H9 (cell line): ENCODE measurements around the gene RCAN3. TPM values are rescaled to one million over a fixed set of nuclear protein-coding genes. Genes with fewer than 3 reads are reported as not detected.

Experiments
- DNase-seq: peaks from one replicate; pipeline ENCODE4 v3.0.0-alpha.2; 2017
- H2AFZ ChIP-seq: one replicate; pipeline ENCODE4 v1.6.1; 2013; ENCODE audit warnings: mild to moderate bottlenecking, low read length, control low read depth, moderate library complexity
- H2AK5ac ChIP-seq: 2 replicates; pipeline ENCODE4 v1.6.1; 2013; ENCODE audit warnings: low read length, control low read depth, mixed read lengths; ENCODE audit not compliant: insufficient read length
- H2BK120ac ChIP-seq: one replicate; pipeline ENCODE4 v1.6.1; 2013; ENCODE audit warnings: low read depth, mild to moderate bottlenecking, low read length, control low read depth, inconsistent platforms; ENCODE audit not compliant: poor library complexity, severe bottlenecking
- H2BK12ac ChIP-seq: 2 replicates; pipeline ENCODE4 v1.6.1; 2013; ENCODE audit warnings: low read length, control low read depth, mixed read lengths, low read depth; ENCODE audit not compliant: insufficient read length
- H2BK15ac ChIP-seq: 2 replicates; pipeline ENCODE4 v1.6.1; 2013; ENCODE audit warnings: low read depth, low read length, control low read depth
- H2BK20ac ChIP-seq: one replicate; pipeline ENCODE4 v1.6.1; 2013; ENCODE audit warnings: low read depth, mild to moderate bottlenecking, low read length, control low read depth, inconsistent platforms; ENCODE audit not compliant: poor library complexity, severe bottlenecking
- H2BK5ac ChIP-seq: 2 replicates; pipeline ENCODE4 v1.6.1; 2013; ENCODE audit warnings: low read length, control low read depth, mixed read lengths; ENCODE audit not compliant: insufficient read length
- H3K14ac ChIP-seq: 2 replicates; pipeline ENCODE4 v1.6.1; 2013; ENCODE audit warnings: low read length, control low read depth; ENCODE audit not compliant: insufficient read depth
- H3K18ac ChIP-seq: 2 replicates; pipeline ENCODE4 v1.6.1; 2013; ENCODE audit warnings: low read depth, mild to moderate bottlenecking, mixed read lengths, low read length, control low read depth; ENCODE audit not compliant: insufficient read length
- H3K23ac ChIP-seq: 2 replicates; pipeline ENCODE4 v1.6.1; 2013; ENCODE audit warnings: low read length, control low read depth, mixed read lengths, low read depth; ENCODE audit not compliant: insufficient read length
- H3K23me2 ChIP-seq: 2 replicates; pipeline ENCODE4 v1.6.1; 2013; ENCODE audit warnings: low read depth, mild to moderate bottlenecking, mixed read lengths, low read length, control low read depth; ENCODE audit not compliant: insufficient read length, poor library complexity, severe bottlenecking
- H3K27ac ChIP-seq: 2 replicates; pipeline ENCODE4 v1.5.1; 2013; ENCODE audit warnings: low read length, control low read depth, mixed read lengths, low read depth; ENCODE audit not compliant: insufficient read length
- H3K27me3 ChIP-seq: 2 replicates; pipeline ENCODE4 v1.6.1; 2013; ENCODE audit warnings: low read length, control low read depth, inconsistent platforms; ENCODE audit not compliant: insufficient read depth
- H3K4ac ChIP-seq: 2 replicates; pipeline ENCODE4 v1.6.1; 2013; ENCODE audit warnings: low read depth, mild to moderate bottlenecking, control low read depth, inconsistent platforms, low read length, moderate library complexity
- H3K4me1 ChIP-seq: 2 replicates; pipeline ENCODE4 v1.6.1; 2013; ENCODE audit warnings: low read length, control low read depth, inconsistent platforms; ENCODE audit not compliant: insufficient read depth
- H3K4me2 ChIP-seq: 2 replicates; pipeline ENCODE4 v1.6.1; 2013; ENCODE audit warnings: low read length, control low read depth, mixed read lengths; ENCODE audit not compliant: insufficient read length, insufficient read depth
- H3K56ac ChIP-seq: 2 replicates; pipeline ENCODE4 v1.6.1; 2013; ENCODE audit warnings: low read depth, mild to moderate bottlenecking, mixed read lengths, low read length, control low read depth; ENCODE audit not compliant: insufficient read length
- H3K79me1 ChIP-seq: 2 replicates; pipeline ENCODE4 v1.6.1; 2013; ENCODE audit warnings: low read depth, mild to moderate bottlenecking, moderate library complexity, low read length, control low read depth, inconsistent platforms; ENCODE audit not compliant: insufficient read depth, poor library complexity, severe bottlenecking
- H3K79me2 ChIP-seq: 2 replicates; pipeline ENCODE4 v1.6.1; 2013; ENCODE audit warnings: low read length, control low read depth, inconsistent platforms; ENCODE audit not compliant: insufficient read depth
- H3K9ac ChIP-seq: 2 replicates; pipeline ENCODE4 v1.6.1; 2013; ENCODE audit warnings: low read length, control low read depth, mixed read lengths; ENCODE audit not compliant: insufficient read length; ENCODE audit errors: extremely low read depth
- H3K9me3 ChIP-seq: one replicate; pipeline ENCODE4 v1.6.1; 2013; ENCODE audit warnings: low read depth, low read length, inconsistent platforms; ENCODE audit not compliant: control insufficient read depth
- H3T11ph ChIP-seq: one replicate; pipeline ENCODE4 v1.6.1; 2013; ENCODE audit warnings: mild to moderate bottlenecking, low read length, control low read depth, inconsistent platforms
- H4K20me1 ChIP-seq: one replicate; pipeline ENCODE4 v1.6.1; 2013; ENCODE audit not compliant: control insufficient read depth, insufficient read length, insufficient read depth
- H4K5ac ChIP-seq: 2 replicates; pipeline ENCODE4 v1.6.1; 2013; ENCODE audit warnings: low read depth, mild to moderate bottlenecking, mixed read lengths, low read length, control low read depth; ENCODE audit not compliant: insufficient read length
- H4K8ac ChIP-seq: replicated peaks from 2 replicates; pipeline ENCODE4 v1.6.1; 2013; ENCODE audit warnings: low read length, control low read depth, mixed read lengths, low read depth; ENCODE audit not compliant: insufficient read length
- H4K91ac ChIP-seq: 2 replicates; pipeline ENCODE4 v1.6.1; 2013; ENCODE audit warnings: low read depth, mild to moderate bottlenecking, moderate library complexity, mixed read lengths, low read length, control low read depth; ENCODE audit not compliant: insufficient read length
- H3K27ac Mint-ChIP-seq, 3 experiments: 2 replicates in 2 of 3; 3 replicates in 1 of 3; pipeline ENCODE4 v1.8.0; 2020 to 2021; ENCODE audit warnings: mixed read lengths in 3 of 3, mild to moderate bottlenecking in 1 of 3, moderate library complexity in 1 of 3
- H3K27me3 Mint-ChIP-seq: 2 replicates; pipeline ENCODE4 v1.8.0; 2021; ENCODE audit warnings: low read depth, mild to moderate bottlenecking, moderate library complexity, mixed read lengths
- H3K36me3 Mint-ChIP-seq, 3 experiments: 2 replicates in 2 of 3; 3 replicates in 1 of 3; pipeline ENCODE4 v1.8.0; 2020 to 2021; ENCODE audit warnings: low read depth in 3 of 3, mixed read lengths in 3 of 3; ENCODE audit not compliant: insufficient read depth in 1 of 3
- H3K4me1 Mint-ChIP-seq, 2 experiments: 2 replicates each; pipeline ENCODE4 v1.8.0; 2020; ENCODE audit warnings: mixed read lengths in 2 of 2
- H3K4me3 Mint-ChIP-seq, 2 experiments: 2 replicates in 1 of 2; 3 replicates in 1 of 2; pipeline ENCODE4 v1.8.0; 2020 to 2021; ENCODE audit warnings: mild to moderate bottlenecking in 2 of 2, mixed read lengths in 2 of 2, moderate library complexity in 1 of 2
- H3K9me3 Mint-ChIP-seq, 2 experiments: 2 replicates in 1 of 2; 3 replicates in 1 of 2; pipeline ENCODE4 v1.8.0; 2020; ENCODE audit warnings: mild to moderate bottlenecking in 2 of 2, mixed read lengths in 2 of 2, moderate library complexity in 1 of 2
- CTCF ChIP-seq: fragments of 200-600 bp; sonication (generic); conservative IDR thresholded peaks from 3 replicates; pipeline ENCODE4 v1.8.0; 2021; ENCODE audit warnings: antibody characterized with exemption, mild to moderate bottlenecking
- WGBS: extraction: QIAGEN DNeasy Blood & Tissue Kit; methylation state at CpG from one replicate; pipeline ENCODE4 v1.1.7; 2013; ENCODE audit warnings: missing lambda C conversion rate, low lambda C conversion rate, mixed read lengths; ENCODE audit not compliant: insufficient read length; ENCODE audit errors: extremely low coverage; 5-methylcytosine and 5-hydroxymethylcytosine counted together
- total RNA-seq: library from RNA; stranded (reverse); gene quantifications from 2 replicates; pipeline ENCODE4 v1.2.1, GENCODE V29; 2021

The RCAN3 gene
- total RNA-seq, 1 experiment from 2014 or later, result 13.0 TPM

- DNase-seq, result no peak
- Mint-ChIP-seq H3K27ac (no peak overlapping the region), H3K4me1 (peaks cover 0 to 5% of the 10 kb centered on the region in 2 experiments; a peak in 2 of 4 replicates), H3K9me3 (peaks cover 0 to 3% of the 10 kb centered on the region in 2 experiments; a peak in 1 of 5 replicates), H3K27me3 (peaks cover 9% of the 10 kb centered on the region), H3K36me3 (no peaks in the 10 kb centered on the region), H3K4me3 (no peak overlapping the region)
- no peak overlapping the region for H4K8ac ChIP-seq
- no peak overlapping the region for H2BK20ac ChIP-seq
- no peaks in the 10 kb centered on the region for H3K27me3 ChIP-seq
- H3K4ac ChIP-seq, result no peak overlapping the region
- no peaks in the 10 kb centered on the region for H3K23me2 ChIP-seq
- no peak overlapping the region for H3K18ac ChIP-seq
- H4K91ac ChIP-seq, result no peak overlapping the region
- no peak overlapping the region for H2BK12ac ChIP-seq
- no peak overlapping the region for H2AFZ ChIP-seq
- H2AK5ac ChIP-seq, result no peak overlapping the region
- no peaks in the 10 kb centered on the region for H4K20me1 ChIP-seq
- H3K4me2 ChIP-seq, result no peak overlapping the region
- H3K23ac ChIP-seq, result no peak overlapping the region
- no peak overlapping the region for H3K56ac ChIP-seq
- H3K79me1 ChIP-seq, result no peaks in the 10 kb centered on the region
- no peak overlapping the region for H2BK5ac ChIP-seq
- no peaks in the 10 kb centered on the region for H3K4me1 ChIP-seq
- no peak overlapping the region for H2BK120ac ChIP-seq
- H3K27ac ChIP-seq, result no peak overlapping the region
- no peak overlapping the region for H3K9ac ChIP-seq
- no peak overlapping the region for H3T11ph ChIP-seq
- no peak overlapping the region for H2BK15ac ChIP-seq
- no peak overlapping the region for H3K14ac ChIP-seq
- no peaks in the 10 kb centered on the region for H3K9me3 ChIP-seq
- H3K79me2 ChIP-seq, result no peaks in the 10 kb centered on the region
- TF ChIP-seq CTCF, result no peak
- H4K5ac ChIP-seq, result no peak overlapping the region
- WGBS, result no CpG with 5 or more reads among the region's 6 CpGs
These were observed 81.6 kb downstream of the RCAN3 start for GRCh38 chr1:24584171-24584647.
